Inflammatory macrophage treated with lipopolysaccharide for 1 hour (primary cell): Measurements from ENCODE around the gene NXN.
"Not testable (repeated sequence)": the region's sequence is repeated elsewhere in the genome, so short reads cannot be mapped to it uniquely, and the experiment has no call there.

Experiments used
- DNase-seq, 2 donors: peaks; one replicate each; pipeline ENCODE4 v3.0.0-alpha.2; 2020 to 2022

The NXN gene

GRCh38 chr17:792277-792676, 187.3 kb downstream of the NXN start:
- DNase-seq: no peak

GRCh38 chr17:791829-792228, 187.7 kb downstream of the NXN start:
- DNase-seq: no peak

- DNase-seq: not testable (repeated sequence)
Measured at GRCh38 chr17:790874-791247, 188.7 kb downstream of the NXN start.

- DNase-seq: not testable (repeated sequence)
Measured at GRCh38 chr17:789931-790873, 189.4 kb downstream of the NXN start.

- no peak for DNase-seq
Measured at GRCh38 chr17:789160-789840, 190.3 kb downstream of the NXN start.

GRCh38 chr17:788551-788950, 191.0 kb downstream of the NXN start:
- no peak for DNase-seq

GRCh38 chr17:787641-788221, 191.8 kb downstream of the NXN start:
- no peak for DNase-seq

- not testable (repeated sequence) for DNase-seq
Measured at GRCh38 chr17:785901-786300, 193.7 kb downstream of the NXN start.

GRCh38 chr17:784143-784542, 195.4 kb downstream of the NXN start:
- DNase-seq: no peak

GRCh38 chr17:781805-782731, 197.5 kb downstream of the NXN start, which contains the start of the genes GLOD4 and MRM3:
Gene GLOD4 (minus strand): TSS chr17:782280. CDS start chr17:782255, 25 bp downstream.
Gene MRM3 (plus strand): TSS chr17:782353. CDS start chr17:782379, 26 bp downstream.
- DNase-seq: peak; percentile 83 to 97

- DNase-seq: no peak
Measured at GRCh38 chr17:778096-778495, 201.5 kb downstream of the NXN start.

- no peak for DNase-seq
Measured at GRCh38 chr17:774313-774584, 205.3 kb downstream of the NXN start.

- DNase-seq: no peak
Measured at GRCh38 chr17:773467-774312, 205.9 kb downstream of the NXN start.

- no peak for DNase-seq
Measured at GRCh38 chr17:773016-773415, 206.6 kb downstream of the NXN start.

GRCh38 chr17:767076-767475, 212.5 kb downstream of the NXN start:
- no peak for DNase-seq

GRCh38 chr17:760371-760770, 219.2 kb downstream of the NXN start:
- no peak for DNase-seq

GRCh38 chr17:759964-760363, 219.6 kb downstream of the NXN start:
- DNase-seq: no peak

- DNase-seq: not testable (repeated sequence)
Measured at GRCh38 chr17:756010-756567, 223.5 kb downstream of the NXN start.

GRCh38 chr17:755319-755961, 224.1 kb downstream of the NXN start:
- DNase-seq: not testable (repeated sequence)

- DNase-seq: no peak
Measured at GRCh38 chr17:753418-753817, 226.2 kb downstream of the NXN start.
